ENCODE results near the gene POLR3F. TPM values are rescaled to one million over a fixed set of nuclear protein-coding genes. Genes with fewer than 3 reads are reported as not detected.
"Not testable (repeated sequence)": the region's sequence is repeated elsewhere in the genome, so short reads cannot be mapped to it uniquely, and the experiment has no call there.

Gene POLR3F
- total RNA-seq, 1 donor from 2014 or later = 10.7 TPM

DNA sequence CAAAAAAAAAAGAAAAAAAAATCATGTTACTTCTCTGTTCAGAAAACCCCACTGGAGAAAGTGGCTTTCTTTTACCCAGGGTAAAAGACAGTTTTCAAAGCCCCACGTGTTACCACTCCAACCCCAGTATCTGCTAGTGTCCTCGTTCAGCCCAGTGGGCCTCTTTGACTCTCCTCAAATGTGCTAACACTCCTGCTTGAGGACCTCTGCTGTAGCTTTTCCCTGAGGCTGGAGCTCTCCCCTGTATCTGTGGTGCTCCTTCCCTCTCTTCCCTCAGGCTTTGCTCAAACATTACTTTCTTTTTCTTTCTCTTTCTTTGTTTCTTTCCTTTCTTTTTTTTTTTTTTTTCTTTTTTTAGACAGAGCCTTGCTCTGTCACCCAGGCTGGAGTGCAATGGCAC lies 55.9 kb downstream of the POLR3F start:
- Mint-ChIP-seq H3K4me1 (ENCODE audit: unreplicated experiment) (no peaks in the 10 kb centered on the region), H3K36me3 (peaks cover 11% of the 10 kb centered on the region), H3K27me3 (no peaks in the 10 kb centered on the region), H3K27ac (no peak overlapping the region), H3K9me3 (no peaks in the 10 kb centered on the region), H3K4me3 (no peak overlapping the region)
- DNase-seq (ENCODE audit: extremely low spot score, unreplicated experiment) = no peak
- no peak for TF ChIP-seq CTCF (conservative IDR thresholded peaks at IDR 0.05)

DNA sequence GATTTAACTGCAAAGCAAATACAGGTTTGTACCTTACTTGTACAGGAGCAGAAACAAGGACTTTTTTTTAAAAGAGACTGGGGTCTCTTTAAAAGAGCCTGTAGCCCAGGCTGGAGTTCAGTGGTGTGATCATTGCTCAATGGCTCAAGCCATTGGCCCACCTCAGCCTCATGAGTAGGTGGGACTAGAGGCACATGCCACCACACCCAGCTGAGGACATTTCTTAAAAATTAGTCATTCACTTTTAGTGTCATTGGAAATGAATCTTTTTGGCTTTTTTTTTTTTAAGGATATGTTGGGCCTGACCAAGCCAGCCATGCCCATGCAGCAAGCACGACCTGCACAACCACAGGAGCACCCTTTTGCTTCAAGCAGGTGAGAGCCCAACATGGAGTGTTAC lies 57.5 kb downstream of the POLR3F start:
- peak overlapping the region; percentile 87 for H3K27ac Mint-ChIP-seq
- no peaks in the 10 kb centered on the region for H3K4me1 Mint-ChIP-seq (ENCODE audit: unreplicated experiment)
- peaks cover 17% of the 10 kb centered on the region for H3K36me3 Mint-ChIP-seq
- no peaks in the 10 kb centered on the region for H3K27me3 Mint-ChIP-seq
- no peak for TF ChIP-seq CTCF (conservative IDR thresholded peaks at IDR 0.05)
- H3K4me3 Mint-ChIP-seq = no peak overlapping the region
- no peaks in the 10 kb centered on the region for H3K9me3 Mint-ChIP-seq
- no peak for DNase-seq (ENCODE audit: extremely low spot score, unreplicated experiment)

GRCh38 chr20:18526761-18527160 lies 59.6 kb downstream of the POLR3F start:
- H3K27me3 Mint-ChIP-seq; H3K4me1 Mint-ChIP-seq (ENCODE audit: unreplicated experiment); DNase-seq (ENCODE audit: extremely low spot score, unreplicated experiment); H3K27ac Mint-ChIP-seq; H3K9me3 Mint-ChIP-seq; H3K4me3 Mint-ChIP-seq: not testable (repeated sequence)
- peaks cover 26% of the 10 kb centered on the region for H3K36me3 Mint-ChIP-seq

GRCh38 chr20:18527339-18527738 lies 60.1 kb downstream of the POLR3F start:
- H3K9me3 Mint-ChIP-seq = no peaks in the 10 kb centered on the region
- peaks cover 31% of the 10 kb centered on the region for H3K36me3 Mint-ChIP-seq
- DNase-seq (ENCODE audit: extremely low spot score, unreplicated experiment) = no peak
- no peak for TF ChIP-seq CTCF (conservative IDR thresholded peaks at IDR 0.05)
- no peak overlapping the region for H3K27ac Mint-ChIP-seq
- H3K27me3 Mint-ChIP-seq = no peaks in the 10 kb centered on the region
- H3K4me1 Mint-ChIP-seq (ENCODE audit: unreplicated experiment) = no peaks in the 10 kb centered on the region
- no peak overlapping the region for H3K4me3 Mint-ChIP-seq

- TF ChIP-seq CTCF (conservative IDR thresholded peaks at IDR 0.05) = no peak
- DNase-seq (ENCODE audit: extremely low spot score, unreplicated experiment) = no peak
- Mint-ChIP-seq H3K4me1 (ENCODE audit: unreplicated experiment) (no peaks in the 10 kb centered on the region), H3K27ac (no peak overlapping the region), H3K4me3 (no peak overlapping the region), H3K9me3 (no peaks in the 10 kb centered on the region), H3K36me3 (peaks cover 31% of the 10 kb centered on the region), H3K27me3 (no peaks in the 10 kb centered on the region)
Observed at GRCh38 chr20:18527836-18528235, 60.6 kb downstream of the POLR3F start.

- no peak overlapping the region for H3K4me3 Mint-ChIP-seq
- DNase-seq (ENCODE audit: extremely low spot score, unreplicated experiment) = no peak
- H3K27ac Mint-ChIP-seq = no peak overlapping the region
- H3K4me1 Mint-ChIP-seq (ENCODE audit: unreplicated experiment) = no peaks in the 10 kb centered on the region
- TF ChIP-seq CTCF (conservative IDR thresholded peaks at IDR 0.05) = no peak
- H3K27me3 Mint-ChIP-seq = no peaks in the 10 kb centered on the region
- peaks cover 33% of the 10 kb centered on the region for H3K36me3 Mint-ChIP-seq
- H3K9me3 Mint-ChIP-seq = no peaks in the 10 kb centered on the region
Observed at GRCh38 chr20:18529041-18529440, 61.9 kb downstream of the POLR3F start.
